ENCODE data around the gene KLHL29. TPM values are rescaled to one million over a fixed set of nuclear protein-coding genes. Genes with fewer than 3 reads are reported as not detected.

The KLHL29 gene
- total RNA-seq, 1 donor from 2014 or later = 5.0 TPM

DNA sequence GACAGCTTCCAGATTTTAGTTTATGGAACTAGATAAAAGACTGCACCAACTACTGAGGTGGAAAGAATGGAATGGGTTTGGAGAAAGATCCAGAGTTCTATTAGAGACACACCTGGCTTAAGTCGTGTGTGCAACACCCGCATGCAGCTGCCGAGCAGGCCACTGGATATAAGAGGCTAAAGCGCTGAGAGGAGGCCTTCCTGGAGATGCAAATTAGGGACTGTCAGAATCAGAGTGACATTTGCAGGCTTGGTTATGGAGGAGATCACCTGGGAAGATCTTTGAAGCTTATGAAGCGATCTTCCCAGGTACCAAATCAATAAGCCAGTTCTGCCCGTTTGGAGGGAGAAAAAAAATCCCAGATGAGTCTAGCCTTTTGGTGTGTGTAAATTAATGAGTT is 30.4 kb upstream of the KLHL29 start:
- peaks cover 2% of the 10 kb centered on the region for H3K27me3 ChIP-seq (ENCODE audit: control insufficient read depth, insufficient read depth, low read length)
- FAIRE-seq (no peak), DNase-seq (ENCODE audit: low read depth) (no peak)
- H3K4me3 ChIP-seq (ENCODE audit: low read depth, low read length) = no peak overlapping the region
- no peaks in the 10 kb centered on the region for H3K36me3 ChIP-seq (ENCODE audit: control insufficient read depth, insufficient read depth, low read length)
- TF ChIP-seq, protein P1, sequence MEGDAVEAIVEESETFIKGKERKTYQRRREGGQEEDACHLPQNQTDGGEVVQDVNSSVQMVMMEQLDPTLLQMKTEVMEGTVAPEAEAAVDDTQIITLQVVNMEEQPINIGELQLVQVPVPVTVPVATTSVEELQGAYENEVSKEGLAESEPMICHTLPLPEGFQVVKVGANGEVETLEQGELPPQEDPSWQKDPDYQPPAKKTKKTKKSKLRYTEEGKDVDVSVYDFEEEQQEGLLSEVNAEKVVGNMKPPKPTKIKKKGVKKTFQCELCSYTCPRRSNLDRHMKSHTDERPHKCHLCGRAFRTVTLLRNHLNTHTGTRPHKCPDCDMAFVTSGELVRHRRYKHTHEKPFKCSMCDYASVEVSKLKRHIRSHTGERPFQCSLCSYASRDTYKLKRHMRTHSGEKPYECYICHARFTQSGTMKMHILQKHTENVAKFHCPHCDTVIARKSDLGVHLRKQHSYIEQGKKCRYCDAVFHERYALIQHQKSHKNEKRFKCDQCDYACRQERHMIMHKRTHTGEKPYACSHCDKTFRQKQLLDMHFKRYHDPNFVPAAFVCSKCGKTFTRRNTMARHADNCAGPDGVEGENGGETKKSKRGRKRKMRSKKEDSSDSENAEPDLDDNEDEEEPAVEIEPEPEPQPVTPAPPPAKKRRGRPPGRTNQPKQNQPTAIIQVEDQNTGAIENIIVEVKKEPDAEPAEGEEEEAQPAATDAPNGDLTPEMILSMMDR (IDR thresholded peaks at IDR 0.05; ENCODE audit: insufficient read depth, low read length, severe bottlenecking) = no peak

DNA sequence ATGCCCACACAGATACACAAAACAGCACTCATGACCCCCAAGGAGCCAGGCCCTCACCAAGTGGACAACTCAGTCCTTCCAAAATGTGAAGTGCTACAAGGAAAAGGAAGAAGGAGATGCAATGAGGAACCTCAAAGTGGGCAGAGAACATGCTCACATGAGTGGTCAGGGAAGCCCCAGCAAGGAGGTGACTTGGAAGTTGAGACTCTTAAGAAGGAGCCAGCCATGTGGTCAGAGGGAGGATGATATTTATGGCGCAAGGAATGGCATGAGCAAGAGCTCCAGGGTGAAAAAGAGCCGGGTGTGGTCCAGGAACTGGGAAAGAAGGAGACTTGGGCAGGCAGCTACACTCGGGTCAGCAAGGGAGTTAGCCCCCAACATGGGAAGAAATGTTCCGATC is 30.0 kb upstream of the KLHL29 start:
- FAIRE-seq (no peak), DNase-seq (ENCODE audit: low read depth) (no peak)
- Histone ChIP-seq H3K36me3 (ENCODE audit: control insufficient read depth, insufficient read depth, low read length) (no peaks in the 10 kb centered on the region), H3K27me3 (ENCODE audit: control insufficient read depth, insufficient read depth, low read length) (peaks cover 2% of the 10 kb centered on the region), H3K4me3 (ENCODE audit: low read depth, low read length) (no peak overlapping the region)
- TF ChIP-seq, protein P1 (IDR thresholded peaks at IDR 0.05; ENCODE audit: insufficient read depth, low read length, severe bottlenecking) = no peak

DNA sequence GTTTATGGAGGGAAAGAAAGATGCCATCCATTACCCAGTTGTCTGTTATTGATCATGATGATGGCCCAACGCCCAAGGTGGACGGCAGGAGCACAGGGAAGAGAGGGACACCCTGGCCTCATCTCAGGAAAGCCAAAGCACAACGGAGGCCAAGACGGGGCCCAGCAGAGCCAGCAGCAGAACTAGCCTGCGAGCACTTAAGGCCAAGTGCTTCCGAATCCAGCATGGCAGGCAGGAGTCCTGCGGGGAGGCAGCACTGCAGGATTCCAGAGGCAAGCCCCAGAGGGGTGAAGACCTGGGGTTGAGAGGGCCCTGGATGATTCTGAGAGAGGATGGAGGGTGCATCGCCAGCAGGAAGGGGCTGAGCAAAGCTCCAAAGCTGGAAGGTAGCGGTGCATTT is 28.3 kb upstream of the KLHL29 start:
- Histone ChIP-seq H3K27me3 (ENCODE audit: control insufficient read depth, insufficient read depth, low read length) (peaks cover 2% of the 10 kb centered on the region), H3K36me3 (ENCODE audit: control insufficient read depth, insufficient read depth, low read length) (no peaks in the 10 kb centered on the region), H3K4me3 (ENCODE audit: low read depth, low read length) (no peak overlapping the region)
- FAIRE-seq (no peak), DNase-seq (ENCODE audit: low read depth) (no peak)
- TF ChIP-seq, protein P1 (IDR thresholded peaks at IDR 0.05; ENCODE audit: insufficient read depth, low read length, severe bottlenecking) = no peak

DNA sequence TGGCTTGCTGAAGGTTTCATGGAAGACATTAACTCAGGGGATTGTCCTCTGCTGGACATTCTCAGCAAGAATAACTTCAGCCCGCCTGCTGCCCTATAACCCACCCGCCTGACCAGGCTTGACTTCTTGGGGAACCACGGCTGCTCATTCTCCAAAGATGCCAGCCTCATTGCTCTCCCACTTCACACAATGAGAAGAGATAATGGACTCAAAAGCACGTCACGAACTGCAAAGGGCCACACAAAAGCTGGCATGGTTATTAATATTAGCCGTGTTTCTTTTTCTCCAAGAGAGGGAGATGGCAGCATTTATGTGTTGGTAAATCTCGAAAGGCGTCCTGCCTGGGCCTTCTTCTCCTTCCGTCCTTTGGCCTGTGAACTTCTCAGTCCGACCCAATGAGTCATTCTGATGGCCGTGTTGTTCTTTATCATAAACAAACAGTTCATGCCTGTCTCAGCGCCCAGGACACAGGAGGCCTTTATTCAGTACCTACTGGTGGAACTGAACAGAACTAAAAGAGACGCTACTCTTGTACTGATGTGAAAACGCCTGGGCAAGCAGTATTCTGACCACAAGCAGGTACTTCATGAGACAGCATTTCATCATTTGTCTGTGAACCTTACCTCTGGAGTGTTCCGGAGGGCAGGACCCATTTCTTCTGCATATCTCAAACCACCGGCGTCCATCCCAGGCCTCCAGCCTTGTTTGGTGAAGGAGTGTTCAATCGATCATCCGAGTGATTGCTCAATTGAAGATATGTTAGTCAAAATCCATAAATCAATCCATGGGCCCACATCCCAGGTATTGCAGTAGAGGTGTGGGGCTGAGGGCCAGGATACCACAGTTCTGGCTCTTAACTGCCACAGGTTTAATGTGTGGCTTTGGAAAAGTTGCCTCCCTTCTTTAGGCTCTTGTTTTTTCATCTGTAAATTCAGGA is 25.1 kb upstream of the KLHL29 start:
- no peak overlapping the region for H3K4me3 ChIP-seq (ENCODE audit: low read depth, low read length)
- DNase-seq (ENCODE audit: low read depth) (no peak), FAIRE-seq (no peak)
- H3K27me3 ChIP-seq (ENCODE audit: control insufficient read depth, insufficient read depth, low read length) = peaks cover 2% of the 10 kb centered on the region
- no peaks in the 10 kb centered on the region for H3K36me3 ChIP-seq (ENCODE audit: control insufficient read depth, insufficient read depth, low read length)
- TF ChIP-seq, protein P1 (IDR thresholded peaks at IDR 0.05; ENCODE audit: insufficient read depth, low read length, severe bottlenecking) = no peak

DNA sequence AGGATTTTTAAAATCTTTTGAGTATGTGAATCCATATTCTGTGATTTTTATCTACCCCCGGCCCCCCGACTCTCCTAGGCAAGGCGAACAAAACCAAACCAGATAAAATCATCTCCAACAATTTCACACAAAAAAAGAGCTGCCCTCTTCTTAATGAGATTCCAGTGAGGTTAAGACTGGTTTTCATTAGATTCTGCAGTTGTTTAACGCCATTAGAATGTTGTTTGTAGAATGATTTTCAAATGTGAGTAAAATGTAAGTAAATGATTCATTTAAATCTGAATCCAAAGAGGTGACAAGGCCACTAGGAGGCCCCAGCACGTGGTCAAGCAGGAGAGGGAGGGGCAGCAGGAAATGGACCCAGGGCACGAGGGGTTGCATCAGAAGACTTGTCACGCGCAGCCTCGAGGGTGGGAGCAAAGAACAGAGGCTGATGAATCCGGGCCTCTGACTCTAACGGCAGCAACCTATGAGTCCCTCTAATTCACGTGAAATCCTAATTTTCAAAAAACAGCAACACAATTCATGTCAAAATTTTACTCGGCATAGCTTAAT is 24.3 kb upstream of the KLHL29 start:
- FAIRE-seq = no peak

More for the DNA sequence above, 24.3 kb upstream of the KLHL29 start:
- no peak for DNase-seq (ENCODE audit: low read depth)
- TF ChIP-seq, protein P1 (IDR thresholded peaks at IDR 0.05; ENCODE audit: insufficient read depth, low read length, severe bottlenecking) = no peak
- Histone ChIP-seq H3K27me3 (ENCODE audit: control insufficient read depth, insufficient read depth, low read length) (peaks cover 2% of the 10 kb centered on the region), H3K36me3 (ENCODE audit: control insufficient read depth, insufficient read depth, low read length) (no peaks in the 10 kb centered on the region), H3K4me3 (ENCODE audit: low read depth, low read length) (no peak overlapping the region)
